ENCODE data around the gene SMIM38.
A peak's percentile ranks its signal among the peaks of the same experiment; 100 is the strongest.
"Not testable (repeated sequence)": the region's sequence is repeated elsewhere in the genome, so short reads cannot be mapped to it uniquely, and the experiment has no call there.

Gene SMIM38

GRCh38 chr11:69122630-69123431 is 32.9 kb upstream of the SMIM38 start:
- peak; percentile 85 for DNase-seq

- peak; percentile 33 for DNase-seq
Measured at GRCh38 chr11:69123593-69124545, 31.9 kb upstream of the SMIM38 start.

DNA sequence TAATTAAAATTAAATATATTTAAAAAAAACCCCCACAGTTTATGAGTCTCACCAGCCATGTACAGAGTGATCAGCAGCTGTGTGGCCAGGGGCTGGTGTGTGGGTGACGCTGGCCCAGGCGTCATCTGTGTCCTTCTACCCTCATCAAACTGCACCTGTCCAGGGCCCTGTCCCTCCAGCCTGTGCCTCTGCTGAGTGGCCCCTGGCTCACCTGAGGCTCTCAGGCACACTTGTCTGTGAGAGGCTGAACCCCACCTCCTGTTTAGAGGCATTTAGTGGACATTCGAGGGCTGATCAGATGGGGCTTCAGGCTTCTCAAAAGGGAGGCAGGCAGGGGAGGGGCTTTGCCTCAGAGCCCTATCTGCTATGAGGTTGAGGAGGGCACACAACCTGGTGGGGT is 29.9 kb upstream of the SMIM38 start:
- no peak for DNase-seq

DNA sequence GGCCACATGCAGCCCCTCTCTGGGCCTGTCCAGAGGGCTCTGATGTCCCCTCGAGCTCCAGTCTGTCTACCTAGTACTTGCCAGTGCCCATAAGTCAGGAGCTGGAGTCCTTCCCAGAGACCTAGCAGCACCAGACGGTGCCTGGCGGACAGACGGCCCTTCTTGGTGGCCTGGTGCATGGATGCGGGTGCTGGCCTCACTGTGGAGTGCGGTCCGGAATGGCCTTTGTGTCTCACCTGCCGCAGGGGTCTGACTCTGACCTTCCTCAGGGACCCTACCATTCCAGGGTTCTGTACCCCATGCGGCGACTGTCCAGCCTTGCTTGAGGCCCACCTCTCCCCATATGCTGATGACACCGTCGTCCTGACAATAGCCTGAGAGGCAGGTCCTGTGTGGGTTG is 29.4 kb upstream of the SMIM38 start:
- no peak for DNase-seq

DNA sequence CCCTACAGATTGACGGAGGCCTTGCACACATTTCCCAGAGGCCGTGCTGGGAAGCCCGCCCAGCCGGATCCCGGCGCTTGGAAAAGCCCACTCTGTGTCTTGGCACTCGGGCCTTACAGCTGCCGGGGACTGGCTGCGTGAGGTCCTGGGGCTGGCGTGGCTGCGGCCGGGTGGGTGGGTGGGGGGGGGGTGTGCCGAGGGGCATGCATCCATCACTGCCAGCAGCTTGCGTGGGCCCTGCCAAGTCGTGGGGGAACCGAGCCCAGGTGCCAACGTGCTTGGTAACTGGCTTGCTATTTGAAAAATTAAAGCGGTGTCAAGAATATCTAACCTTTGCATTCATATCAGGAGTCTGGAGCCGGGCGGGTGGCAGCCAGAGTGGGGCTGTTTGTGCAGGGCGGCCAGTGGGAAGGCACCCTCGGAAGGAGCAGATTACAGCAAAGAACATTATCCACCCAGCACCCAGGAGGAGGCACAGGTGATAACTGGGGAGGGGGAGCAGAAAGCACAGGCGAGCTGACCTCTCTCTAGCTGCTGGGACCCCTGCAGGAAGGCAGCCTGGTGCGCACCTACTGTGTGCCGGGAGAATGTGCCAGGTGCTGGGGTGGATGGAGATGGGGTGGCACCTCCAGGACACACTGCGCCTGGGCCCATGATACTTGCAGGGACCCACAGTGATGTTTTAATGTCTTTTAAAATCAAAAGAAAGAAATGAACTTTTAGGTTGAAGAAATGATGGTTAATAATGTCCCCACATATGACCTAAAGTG is 28.5 kb upstream of the SMIM38 start:
- DNase-seq: no peak

DNA sequence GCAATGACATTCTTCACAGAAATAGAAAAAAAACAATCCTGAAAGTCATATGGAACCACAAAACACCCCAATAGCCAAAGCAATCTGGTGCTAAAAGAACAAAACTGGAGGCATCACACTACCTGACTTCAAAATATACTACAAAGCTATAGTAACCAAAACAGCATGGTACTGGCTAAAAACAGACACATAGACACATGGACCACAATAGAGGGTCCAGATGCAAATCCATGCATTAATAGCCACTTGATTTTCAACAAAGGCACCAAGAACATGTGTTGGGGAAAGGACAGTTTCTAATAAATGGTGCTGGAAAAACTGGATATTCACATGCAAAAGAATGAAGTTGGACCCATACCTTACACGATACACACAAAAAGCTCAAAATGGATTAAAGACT is 27.9 kb upstream of the SMIM38 start:
- no peak for DNase-seq

DNA sequence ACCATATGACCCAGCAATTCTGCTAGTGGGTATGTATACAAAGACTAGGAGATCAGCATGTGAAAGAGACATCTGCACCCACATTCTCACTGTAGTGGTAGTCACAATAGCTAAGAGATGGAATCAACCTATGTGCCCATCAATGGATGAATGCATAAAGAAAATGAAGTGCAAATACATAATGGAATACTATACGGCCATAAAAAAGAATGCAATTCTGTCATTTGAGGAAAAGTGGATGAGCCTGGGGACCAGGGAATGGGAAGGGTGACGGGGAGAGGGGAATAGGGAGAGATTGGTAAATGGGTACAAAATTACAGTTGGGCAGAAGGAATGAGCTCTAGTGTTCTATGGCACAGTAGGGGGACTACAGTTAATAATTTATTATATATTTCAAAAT is 26.7 kb upstream of the SMIM38 start:
- no peak for DNase-seq

- DNase-seq: no peak
Measured at GRCh38 chr11:69129647-69130046, 26.1 kb upstream of the SMIM38 start.

GRCh38 chr11:69130654-69131053 is 25.1 kb upstream of the SMIM38 start:
- no peak for DNase-seq

- DNase-seq: no peak
Measured at GRCh38 chr11:69131121-69131566, 24.6 kb upstream of the SMIM38 start.

DNA sequence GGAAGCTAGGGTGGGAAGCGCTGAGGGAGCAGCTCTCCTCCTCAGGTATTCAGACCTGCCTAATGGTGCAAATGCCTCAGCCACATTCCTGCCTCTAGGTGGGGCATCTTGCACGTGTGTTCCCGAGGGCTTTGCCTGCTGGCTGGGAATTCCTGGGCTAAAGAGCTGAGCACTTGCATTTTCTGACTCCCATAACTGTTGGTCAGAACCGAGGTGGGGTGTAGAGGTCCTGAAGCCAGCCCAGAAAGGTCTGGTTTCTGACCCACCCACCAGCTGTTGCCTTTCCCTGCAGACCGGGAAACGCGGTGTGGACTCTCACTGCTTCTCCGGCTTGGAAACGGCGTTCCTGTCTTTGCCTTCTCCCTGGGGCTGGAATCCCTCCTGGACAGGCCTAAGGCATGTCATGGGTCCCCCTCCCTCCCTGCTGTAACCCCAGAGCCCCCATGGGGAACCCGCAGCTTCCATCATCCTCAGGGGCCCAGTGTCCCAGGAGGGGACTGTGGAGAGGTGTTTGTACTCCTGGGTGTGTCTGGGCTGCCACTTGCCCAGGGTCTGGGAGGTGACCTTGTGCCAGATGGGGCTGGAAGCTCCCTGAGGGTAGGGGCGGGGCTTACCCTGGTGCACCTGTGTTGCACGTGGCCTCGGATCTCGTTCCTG is 24.0 kb upstream of the SMIM38 start:
- DNase-seq: no peak

GRCh38 chr11:69132301-69132670 is 23.4 kb upstream of the SMIM38 start:
- no peak for DNase-seq

DNA sequence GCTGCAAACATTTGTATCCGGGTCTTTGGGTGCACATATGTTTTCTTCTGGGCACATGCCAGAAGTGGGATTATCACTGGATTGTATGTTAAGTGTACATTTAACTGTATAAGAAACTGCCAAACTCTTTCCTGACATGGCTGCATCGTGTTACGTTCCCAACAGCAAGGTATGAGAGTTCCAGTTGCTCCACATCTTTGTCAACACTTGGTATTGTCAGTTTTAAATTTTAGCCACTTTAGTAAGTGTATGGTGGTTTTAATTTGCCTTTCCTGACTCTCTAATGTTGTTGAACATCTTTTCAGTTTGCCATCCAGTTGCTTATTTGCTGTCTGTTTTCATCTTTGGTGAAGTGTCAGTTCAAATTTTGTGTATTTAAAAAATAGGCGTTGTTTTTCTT is 22.5 kb upstream of the SMIM38 start:
- DNase-seq: no peak

DNA sequence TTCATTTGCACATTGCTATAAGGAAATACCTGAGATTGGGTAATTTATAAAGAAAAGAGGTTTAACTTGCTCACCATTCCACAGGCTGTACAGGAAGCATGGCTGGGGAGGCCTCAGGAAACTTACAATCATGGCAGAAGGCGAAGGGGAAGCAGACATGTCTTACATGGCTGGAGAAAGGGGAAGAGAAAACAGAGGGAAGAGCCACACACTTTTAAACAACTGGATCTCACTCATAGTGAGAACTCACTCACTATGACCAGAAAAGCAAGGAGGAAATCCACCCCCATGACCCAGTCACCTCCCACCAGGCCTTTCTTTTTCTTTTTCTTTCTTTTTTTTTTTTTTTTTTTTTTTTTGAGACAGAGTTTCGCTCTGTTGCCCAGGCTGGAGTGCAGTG is 21.6 kb upstream of the SMIM38 start:
- not testable (repeated sequence) for DNase-seq

DNA sequence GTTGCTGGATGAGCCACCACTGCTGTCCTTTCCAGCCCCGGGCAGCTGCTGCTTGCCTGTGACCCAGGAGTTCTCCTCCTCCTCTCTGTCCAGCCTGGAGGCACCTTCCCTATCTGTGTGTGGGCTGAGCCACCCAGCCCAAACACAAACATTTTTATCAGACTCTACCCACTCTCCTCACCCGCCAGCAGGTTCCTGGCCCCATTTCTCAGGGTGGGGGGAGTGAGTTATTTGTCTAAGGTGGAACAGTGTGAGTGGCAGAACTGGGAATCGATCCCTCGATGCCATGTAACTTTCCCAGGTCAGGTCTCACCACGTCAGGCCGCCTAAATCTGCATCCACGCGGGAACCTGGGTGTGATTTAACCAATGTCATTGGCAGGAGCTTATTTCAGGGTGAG is 20.8 kb upstream of the SMIM38 start:
- no peak for DNase-seq

DNA sequence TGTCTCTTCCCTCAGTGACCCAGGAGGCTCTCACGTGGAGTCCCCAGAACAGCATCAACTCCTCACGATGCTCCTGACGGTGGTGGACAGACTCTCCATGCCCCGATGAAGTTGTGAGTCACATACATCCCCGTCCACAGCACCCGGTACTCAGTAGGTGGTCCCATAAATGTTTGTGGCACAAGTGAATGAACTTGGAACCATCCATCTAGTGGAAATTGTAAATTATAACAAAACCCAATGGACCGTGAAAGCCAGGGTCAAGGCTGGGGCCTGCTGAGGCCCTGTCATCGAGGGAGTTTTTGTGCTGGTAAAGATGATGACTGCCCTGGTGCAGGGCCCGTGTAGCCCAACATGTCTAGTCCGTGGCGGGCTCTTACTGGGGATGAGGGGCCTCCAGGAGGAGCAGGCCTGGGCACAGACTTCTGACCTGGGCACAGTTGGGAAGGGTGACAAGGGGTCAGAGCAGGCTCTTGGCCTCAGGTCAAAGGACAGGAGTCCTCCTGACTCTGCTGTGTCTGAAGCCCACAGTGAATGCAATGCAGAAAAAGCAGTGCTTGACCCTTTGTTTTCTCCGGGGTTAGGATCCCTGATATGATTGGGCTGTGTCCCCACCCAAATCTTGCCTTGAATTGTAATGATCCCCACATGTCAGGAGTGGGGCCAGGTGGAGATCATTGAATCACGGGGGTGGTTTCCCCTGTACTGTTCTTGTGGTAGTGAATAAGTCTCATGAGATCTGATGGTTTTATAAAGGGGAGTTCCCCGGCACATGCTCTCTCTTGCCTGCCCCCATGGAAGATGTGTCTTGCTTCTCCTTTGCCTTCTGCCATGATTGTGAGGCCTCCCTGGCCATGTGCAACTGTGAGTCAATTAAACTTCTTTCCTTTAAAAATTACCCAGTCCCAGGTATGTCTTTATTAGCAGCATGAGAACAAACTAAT is 20.0 kb upstream of the SMIM38 start:
- DNase-seq: no peak

GRCh38 chr11:69136471-69136870 is 19.3 kb upstream of the SMIM38 start:
- no peak for DNase-seq

DNA sequence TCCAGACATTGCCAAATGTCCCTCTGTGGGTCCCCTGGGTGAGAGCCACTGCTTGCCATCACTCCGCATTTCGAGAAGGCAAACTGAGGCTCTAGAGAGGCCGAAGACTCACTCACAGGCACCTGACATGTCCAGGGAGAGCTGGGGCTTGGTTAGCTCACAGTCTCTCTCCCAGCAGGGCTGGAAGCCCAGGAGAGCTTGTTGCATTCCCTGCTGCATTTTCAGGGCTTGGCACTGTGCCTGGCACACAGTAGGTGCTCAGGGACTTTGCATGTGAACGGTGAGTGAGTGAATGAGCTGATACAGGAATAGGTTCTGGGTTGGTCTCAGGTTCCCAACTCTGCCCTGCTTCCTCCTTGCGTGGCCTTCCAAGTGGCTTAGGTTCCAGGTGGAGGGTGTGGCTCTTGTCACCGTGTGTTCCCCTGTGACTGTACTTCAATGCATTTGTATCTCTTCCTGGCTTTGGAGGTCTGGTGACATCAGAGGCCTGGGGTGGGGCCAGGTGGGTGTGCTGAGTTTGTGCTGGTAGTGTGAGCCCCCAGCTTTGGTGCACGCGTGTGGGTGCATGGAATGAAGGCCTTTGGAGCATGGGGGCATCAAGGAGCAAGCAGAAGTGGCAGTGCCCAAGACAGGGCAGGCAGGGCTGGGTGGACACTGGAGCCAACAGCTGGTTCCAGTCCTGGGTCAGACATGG is 18.4 kb upstream of the SMIM38 start:
- no peak for DNase-seq

GRCh38 chr11:69138265-69138664 is 17.5 kb upstream of the SMIM38 start:
- DNase-seq: no peak

DNA sequence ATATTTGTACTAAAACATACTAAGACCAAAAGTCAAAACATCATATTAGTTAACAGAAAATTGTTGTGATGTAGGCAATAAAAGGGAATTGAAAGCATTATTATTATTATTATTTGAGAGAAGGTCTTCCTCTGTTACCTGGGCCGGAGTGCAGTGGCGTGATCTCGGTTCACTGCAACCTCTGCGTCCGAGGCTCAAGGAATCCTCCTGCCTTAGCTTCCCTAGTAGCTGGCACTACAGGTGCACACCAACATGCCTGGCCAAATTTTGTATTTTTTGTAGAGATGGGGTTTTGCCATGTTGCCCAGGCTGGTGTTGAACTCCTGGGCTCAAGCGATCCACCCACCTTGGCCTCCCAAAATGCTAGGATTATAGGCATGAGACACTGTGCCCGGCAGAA is 15.6 kb upstream of the SMIM38 start:
- DNase-seq: not testable (repeated sequence)

GRCh38 chr11:69140635-69141034 is 15.1 kb upstream of the SMIM38 start:
- DNase-seq: no peak
